ENCODE measurements around the gene LSM12.

LSM12 gene

GRCh38 chr17:44095388-44095646 lies 28.8 kb upstream of the LSM12 start:
- no peak for DNase-seq

DNA sequence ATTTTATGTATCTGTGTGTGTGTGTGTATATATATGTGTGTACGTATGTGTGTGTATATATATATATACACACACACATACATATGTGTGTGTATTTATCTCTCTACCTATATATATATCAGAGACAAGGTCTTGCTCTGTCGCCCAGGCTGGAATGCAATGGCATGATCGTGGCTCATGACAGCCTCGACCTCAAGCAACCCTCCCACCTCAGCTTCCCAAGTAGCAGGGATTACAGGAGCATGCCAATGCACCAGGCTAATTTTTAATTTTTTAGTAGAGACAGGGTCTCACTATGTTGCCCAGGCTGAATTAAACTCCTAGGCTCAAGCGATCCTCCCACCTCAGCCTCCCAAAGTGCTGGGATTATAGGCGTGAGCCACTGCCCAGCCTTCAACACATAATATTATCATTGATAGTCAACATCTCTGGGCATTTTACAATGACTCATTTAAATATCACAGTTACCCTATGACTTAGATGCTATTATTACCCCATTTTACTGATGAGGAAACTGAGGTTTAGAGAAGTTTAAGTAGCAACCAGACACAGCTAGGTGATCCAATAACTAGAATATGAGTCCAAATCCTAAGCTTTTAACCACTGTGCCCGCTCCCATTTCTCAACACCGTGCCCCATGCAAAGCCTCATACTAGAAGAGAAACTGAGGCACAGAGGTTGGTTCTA lies 28.4 kb upstream of the LSM12 start:
- no peak for DNase-seq

- no peak for DNase-seq
These were observed 26.9 kb upstream of the LSM12 start for GRCh38 chr17:44093231-44093900.

DNA sequence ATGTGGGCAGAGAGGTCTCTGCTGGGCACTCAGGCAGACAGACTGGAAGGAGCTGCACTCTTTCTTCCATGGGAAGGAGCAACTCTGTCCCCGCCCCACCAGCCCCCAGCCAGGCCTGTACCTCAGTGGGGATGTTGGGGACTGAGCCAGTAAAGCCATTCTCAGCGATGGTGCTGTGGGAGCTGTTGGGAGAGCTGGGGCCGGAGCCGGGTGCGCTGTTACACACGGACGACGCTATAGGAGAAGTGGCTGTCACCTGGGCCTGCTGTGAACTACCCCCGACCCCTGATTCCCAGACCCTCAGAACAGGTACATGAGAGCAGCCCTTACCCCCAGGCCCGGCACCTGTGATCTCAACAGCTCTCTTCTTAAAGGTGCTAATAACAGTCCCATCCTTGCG lies 25.6 kb upstream of the LSM12 start:
- DNase-seq: no peak

DNA sequence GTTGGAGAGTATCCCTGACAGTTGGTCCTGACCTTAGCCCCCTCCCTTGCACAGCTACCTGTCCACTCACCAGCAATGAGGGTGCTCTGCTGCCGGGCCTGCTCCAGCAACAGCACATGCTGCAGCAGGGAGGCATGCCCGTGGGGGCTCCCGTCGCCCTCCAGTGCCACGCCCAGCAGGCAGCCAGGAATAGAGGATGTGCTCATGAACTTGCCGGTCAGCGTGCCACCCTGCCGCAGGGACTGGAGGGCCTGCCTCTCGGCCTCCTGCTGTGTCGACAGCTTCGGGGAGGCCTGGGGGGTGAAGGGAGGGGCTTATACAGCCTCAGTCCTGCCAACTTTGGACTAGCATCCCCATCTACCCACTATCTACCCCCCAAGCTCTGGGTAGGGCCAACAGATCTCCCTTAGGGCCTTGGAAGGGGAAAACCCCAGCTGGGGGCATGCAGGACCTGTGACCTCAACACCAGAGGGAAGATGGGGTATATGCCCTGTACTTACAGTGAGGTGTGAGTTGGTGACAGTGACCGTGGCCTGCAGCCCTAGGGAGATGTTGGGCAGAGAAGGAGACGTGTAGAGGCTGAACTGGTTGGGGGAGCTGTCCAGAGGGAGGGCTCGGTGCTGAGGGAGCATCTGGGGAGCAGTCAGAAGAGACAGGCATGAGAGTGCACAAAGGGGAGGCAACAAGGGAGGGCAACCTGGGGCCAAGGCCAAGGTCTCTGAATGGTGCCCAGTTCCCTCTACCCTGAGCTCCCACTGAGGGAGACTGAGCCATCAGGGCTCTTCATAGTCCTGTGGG lies 24.9 kb upstream of the LSM12 start:
- DNase-seq: no peak

GRCh38 chr17:44088254-44088653 lies 21.8 kb upstream of the LSM12 start:
- DNase-seq: no peak

DNA sequence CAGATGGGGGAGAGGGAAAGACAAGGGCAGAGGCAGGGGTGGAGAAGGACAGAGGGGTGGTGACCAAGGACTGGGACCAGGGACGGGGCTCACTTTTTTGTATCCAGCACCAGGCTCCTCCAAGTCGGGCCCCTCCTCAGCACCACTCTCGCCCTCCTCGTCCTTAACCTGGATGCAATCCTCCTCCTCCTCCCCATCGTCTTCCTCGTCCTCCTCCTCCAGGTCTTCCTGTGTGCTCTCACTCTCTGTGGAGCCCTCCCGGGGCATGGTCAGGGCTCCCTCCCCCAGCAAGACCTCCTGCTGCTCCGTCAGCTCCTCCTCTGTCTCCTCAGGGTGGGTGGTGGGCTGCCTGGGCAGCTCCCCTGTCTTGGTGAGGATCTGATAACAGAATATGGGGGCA lies 20.8 kb upstream of the LSM12 start:
- DNase-seq: no peak

DNA sequence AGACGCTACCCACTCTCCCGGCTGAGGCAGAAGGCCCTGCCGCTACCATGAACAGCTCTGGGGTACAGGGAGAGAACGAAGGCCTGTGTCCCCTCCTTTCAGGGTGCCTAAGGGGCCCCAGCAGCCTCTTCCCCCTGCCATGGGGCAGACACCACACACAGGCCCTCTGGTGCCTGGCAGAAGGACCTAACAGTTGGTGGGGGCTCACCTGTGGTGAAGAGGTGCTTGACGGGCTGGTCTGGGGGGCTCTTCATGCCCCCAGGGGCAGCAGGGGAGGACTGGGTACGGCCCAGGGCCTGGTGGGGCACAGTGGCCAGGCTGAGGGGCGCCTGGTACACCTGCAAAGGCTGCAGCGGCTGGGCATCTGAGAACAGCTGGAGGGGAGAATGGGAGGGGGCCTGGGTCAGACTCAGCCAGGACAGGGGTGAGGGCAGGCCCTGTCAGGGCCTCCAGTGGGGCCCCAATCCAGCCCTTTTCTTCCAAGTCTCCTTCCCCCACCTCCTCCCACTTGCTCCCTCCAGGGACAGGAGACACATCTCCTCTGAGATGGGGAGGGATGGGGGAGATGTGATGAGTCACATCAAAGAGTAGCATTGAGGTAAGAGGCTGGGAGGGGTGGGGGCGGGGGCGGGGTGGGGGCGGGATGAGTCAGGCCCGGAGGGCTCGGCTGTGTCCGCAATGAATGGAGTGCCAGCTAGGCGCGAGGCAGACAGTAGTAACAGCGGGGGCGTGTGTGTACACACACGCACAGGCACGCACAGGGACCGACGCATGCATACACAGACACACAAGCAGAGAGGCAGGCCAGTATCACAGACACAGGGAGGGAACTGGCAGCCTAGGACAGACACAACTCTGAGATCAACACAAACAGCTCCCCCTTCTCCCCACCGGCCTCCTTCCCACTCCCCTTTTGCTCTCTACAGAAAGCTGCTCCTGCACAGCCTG lies 20.2 kb upstream of the LSM12 start:
- no peak for DNase-seq

DNA sequence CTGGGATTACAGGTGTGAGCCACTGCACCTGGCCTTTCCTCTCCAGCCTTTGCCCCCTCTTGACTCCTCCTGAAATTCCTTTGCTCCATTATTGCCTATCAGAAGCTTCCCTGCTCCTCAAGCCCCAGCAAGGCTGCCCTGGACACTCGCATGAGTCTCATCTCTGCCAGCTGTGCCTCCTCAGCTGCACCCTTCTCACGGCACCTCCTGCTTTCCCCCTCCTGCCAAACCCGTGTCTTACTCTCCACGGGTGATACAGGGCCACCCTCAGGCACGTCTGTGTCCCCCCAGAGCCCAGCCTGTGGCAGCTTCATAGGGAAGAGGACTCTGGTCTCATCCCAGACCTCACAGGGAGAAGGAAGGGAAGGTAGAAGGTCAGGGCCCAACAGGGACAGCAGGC lies 19.4 kb upstream of the LSM12 start:
- no peak for DNase-seq

DNA sequence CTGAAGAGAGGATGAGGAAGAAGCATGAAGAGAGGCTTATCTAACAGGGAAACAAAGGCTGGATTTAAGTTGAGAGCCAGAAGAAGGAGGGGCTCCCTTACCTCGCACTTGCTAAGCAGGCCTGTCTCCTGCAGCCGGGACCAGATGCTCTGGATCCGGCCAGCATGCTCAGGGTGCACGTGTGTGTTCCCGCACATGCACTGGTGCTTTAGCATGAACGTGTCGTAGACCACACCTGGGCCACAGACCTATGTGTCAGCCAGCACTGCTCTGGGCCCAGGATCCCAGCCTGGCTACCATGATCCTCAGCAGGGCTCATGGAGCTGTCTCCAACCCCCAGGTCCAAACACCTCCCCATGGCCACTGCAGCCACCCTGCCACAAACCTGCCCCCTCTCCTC lies 18.4 kb upstream of the LSM12 start:
- DNase-seq: no peak

GRCh38 chr17:44084131-44084538 lies 17.7 kb upstream of the LSM12 start:
- DNase-seq: no peak

GRCh38 chr17:44083250-44083849 lies 16.9 kb upstream of the LSM12 start:
- DNase-seq: no peak

DNA sequence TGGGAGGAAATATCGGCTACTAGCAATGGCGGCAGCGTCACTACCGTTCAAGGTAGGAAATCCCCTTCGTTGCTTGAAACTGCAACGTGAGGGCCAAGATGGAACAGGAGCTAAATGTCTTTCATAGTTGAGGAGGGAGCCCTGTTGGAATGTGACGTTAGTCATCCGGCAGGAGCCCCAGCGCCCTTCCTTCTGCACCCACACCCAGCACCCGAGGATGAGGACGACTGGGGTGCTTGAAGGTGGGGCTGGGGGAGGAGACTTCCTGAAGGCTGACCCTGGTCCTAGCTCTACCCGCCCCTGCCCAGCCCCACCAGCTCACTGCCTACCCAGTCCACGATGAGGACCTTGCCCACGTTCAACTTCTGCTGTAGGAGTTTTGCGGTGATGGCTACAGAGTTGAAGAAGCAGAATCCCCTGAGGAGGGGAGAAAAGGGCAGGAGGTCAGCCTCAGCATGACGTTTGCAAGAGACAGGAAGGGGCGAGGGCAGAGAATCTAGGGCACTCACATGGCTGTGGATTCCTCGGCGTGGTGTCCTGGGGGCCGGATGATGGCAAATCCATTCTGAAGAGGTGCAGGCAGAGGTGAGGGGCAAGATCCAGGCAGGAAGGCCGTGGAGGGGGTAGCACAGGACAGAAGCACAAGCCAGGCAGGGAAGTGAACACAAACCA lies 15.9 kb upstream of the LSM12 start:
- DNase-seq: no peak

- DNase-seq: no peak
These were observed 15.2 kb upstream of the LSM12 start for GRCh38 chr17:44081681-44082080.

- no peak for DNase-seq
These were observed 13.7 kb upstream of the LSM12 start for GRCh38 chr17:44079877-44080821.

DNA sequence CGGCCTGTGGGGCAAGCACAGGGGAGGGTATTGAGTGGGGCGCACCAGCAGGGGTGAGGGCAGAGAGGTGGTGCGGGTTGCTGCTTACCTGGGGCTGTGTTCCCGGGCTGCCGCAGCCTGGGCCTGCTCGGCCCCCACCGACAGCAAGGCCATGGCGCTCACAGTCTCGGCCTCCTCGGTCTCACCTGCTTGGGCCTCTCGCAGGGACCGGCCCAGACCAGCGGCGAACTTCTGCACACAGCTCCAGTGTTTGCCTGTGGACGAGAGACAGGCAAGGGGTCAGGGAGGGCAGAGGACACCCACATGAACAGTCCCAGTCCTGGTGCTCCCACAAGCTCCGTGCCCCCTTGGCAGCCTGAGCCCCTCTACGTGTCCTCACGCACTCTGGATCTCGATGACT lies 11.9 kb upstream of the LSM12 start:
- no peak for DNase-seq

DNA sequence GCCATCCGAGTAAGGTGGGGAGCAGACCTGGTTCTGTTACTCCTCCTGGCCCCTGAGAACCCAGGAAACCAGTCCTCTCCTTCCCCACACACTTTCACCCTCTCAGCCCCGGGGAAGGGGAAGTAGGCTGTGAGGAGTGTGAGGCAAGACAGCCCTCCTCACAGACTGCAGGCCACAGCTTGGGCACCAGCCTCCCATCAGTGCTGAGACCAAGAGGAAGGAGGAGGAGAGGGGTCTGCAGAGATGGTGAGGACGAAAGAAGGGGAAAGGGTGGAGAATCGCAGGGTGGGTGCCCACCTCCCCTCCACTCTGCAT lies 11.1 kb upstream of the LSM12 start:
- no peak for DNase-seq

GRCh38 chr17:44076716-44077594 lies 10.5 kb upstream of the LSM12 start:
- no peak for DNase-seq

GRCh38 chr17:44075598-44076293 lies 9.3 kb upstream of the LSM12 start:
- no peak for DNase-seq

GRCh38 chr17:44074911-44075285 lies 8.4 kb upstream of the LSM12 start:
- no peak for DNase-seq

All from NCI-H2107 (cell line).